ENCODE measurements around the gene ZNF865.
"Not testable (repeated sequence)": the region's sequence is repeated elsewhere in the genome, so short reads cannot be mapped to it uniquely, and the experiment has no call there.

ZNF865 gene

GRCh38 chr19:55581145-55581822 is 24.2 kb upstream of the ZNF865 start:
- H3K27me3 ChIP-seq = no peaks in the 10 kb centered on the region
- peaks cover 6% of the 10 kb centered on the region for H3K4me1 ChIP-seq
- no peaks in the 10 kb centered on the region for H3K9me3 ChIP-seq
- no peak for DNase-seq
- H3K36me3 ChIP-seq = peaks cover 12% of the 10 kb centered on the region
- peak overlapping the region; percentile 86 for H3K4me3 ChIP-seq (ENCODE audit: low read depth, low read length)
- TF ChIP-seq CTCF (IDR thresholded peaks at IDR 0.05; ENCODE audit: low read depth, low read length) = no peak

- H3K36me3 ChIP-seq = peaks cover 11% of the 10 kb centered on the region
- no peak for DNase-seq
- H3K4me3 ChIP-seq (ENCODE audit: low read depth, low read length) = no peak overlapping the region
- H3K9me3 ChIP-seq = no peaks in the 10 kb centered on the region
- TF ChIP-seq CTCF (IDR thresholded peaks at IDR 0.05; ENCODE audit: low read depth, low read length) = no peak
- peaks cover 10% of the 10 kb centered on the region for H3K4me1 ChIP-seq
- H3K27me3 ChIP-seq = no peaks in the 10 kb centered on the region
Measured at GRCh38 chr19:55581823-55582223, 23.6 kb upstream of the ZNF865 start.

DNA sequence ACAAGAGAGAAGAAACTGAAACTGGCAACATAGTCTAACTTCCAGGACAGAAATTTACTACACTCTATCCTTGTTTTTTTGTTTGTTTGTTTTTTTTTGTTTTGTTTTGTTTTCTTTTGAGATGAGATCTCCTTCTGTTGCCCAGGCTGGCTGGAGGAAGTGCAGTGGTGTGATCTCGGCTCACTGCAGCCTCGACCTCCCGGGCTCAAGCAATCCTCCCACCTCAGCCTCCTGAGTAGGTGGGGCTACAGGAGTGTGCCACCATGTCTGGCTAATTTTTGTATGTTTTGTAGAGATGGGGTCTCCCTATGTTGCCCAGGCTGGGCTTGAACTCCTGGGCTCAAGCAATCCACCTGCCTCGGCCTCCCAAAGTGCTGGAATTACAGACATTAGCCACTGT is 23.2 kb upstream of the ZNF865 start:
- H3K4me3 ChIP-seq (ENCODE audit: low read depth, low read length) = not testable (repeated sequence)

DNA sequence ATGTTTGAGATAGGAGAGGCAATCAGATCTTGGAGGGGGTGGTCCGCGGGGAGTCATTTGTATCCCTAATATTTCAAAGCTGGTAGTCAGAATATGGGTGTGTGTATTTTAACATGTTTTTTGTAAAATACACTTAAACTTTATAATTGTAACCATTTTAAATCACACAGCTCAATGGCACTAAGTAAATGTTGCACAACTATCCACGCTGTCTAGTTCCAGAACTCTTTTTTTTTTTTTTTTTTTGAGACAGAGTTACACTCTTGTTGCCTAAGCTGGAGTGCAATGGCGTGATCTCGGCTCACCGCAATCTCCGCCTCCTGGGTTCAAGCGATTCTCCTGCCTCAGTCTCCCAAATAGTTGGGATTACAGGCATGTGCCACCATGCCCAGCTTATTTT is 21.6 kb upstream of the ZNF865 start:
- not testable (repeated sequence) for H3K36me3 ChIP-seq; H3K9me3 ChIP-seq; H3K4me3 ChIP-seq (ENCODE audit: low read depth, low read length); H3K27me3 ChIP-seq; DNase-seq
- peaks cover 14% of the 10 kb centered on the region for H3K4me1 ChIP-seq

More for the DNA sequence above, 23.2 kb upstream of the ZNF865 start:
- peaks cover 12% of the 10 kb centered on the region for H3K4me1 ChIP-seq
- H3K27me3 ChIP-seq, H3K9me3 ChIP-seq, DNase-seq, H3K36me3 ChIP-seq: not testable (repeated sequence)

- no peak for DNase-seq
- H3K27me3 ChIP-seq = no peaks in the 10 kb centered on the region
- no peaks in the 10 kb centered on the region for H3K36me3 ChIP-seq
- peaks cover 14% of the 10 kb centered on the region for H3K4me1 ChIP-seq
- no peak for TF ChIP-seq CTCF (IDR thresholded peaks at IDR 0.05; ENCODE audit: low read depth, low read length)
- no peak overlapping the region for H3K4me3 ChIP-seq (ENCODE audit: low read depth, low read length)
- H3K9me3 ChIP-seq = no peaks in the 10 kb centered on the region
Measured at GRCh38 chr19:55584871-55585270, 20.6 kb upstream of the ZNF865 start.

GRCh38 chr19:55585658-55586339 is 19.6 kb upstream of the ZNF865 start:
- Histone ChIP-seq H3K4me3 (ENCODE audit: low read depth, low read length) (peak overlapping the region; percentile 43), H3K36me3 (no peaks in the 10 kb centered on the region), H3K27me3 (no peaks in the 10 kb centered on the region), H3K9me3 (no peaks in the 10 kb centered on the region), H3K4me1 (peaks cover 14% of the 10 kb centered on the region)
- TF ChIP-seq CTCF (IDR thresholded peaks at IDR 0.05; ENCODE audit: low read depth, low read length) = no peak
- DNase-seq = peak; percentile 89

DNA sequence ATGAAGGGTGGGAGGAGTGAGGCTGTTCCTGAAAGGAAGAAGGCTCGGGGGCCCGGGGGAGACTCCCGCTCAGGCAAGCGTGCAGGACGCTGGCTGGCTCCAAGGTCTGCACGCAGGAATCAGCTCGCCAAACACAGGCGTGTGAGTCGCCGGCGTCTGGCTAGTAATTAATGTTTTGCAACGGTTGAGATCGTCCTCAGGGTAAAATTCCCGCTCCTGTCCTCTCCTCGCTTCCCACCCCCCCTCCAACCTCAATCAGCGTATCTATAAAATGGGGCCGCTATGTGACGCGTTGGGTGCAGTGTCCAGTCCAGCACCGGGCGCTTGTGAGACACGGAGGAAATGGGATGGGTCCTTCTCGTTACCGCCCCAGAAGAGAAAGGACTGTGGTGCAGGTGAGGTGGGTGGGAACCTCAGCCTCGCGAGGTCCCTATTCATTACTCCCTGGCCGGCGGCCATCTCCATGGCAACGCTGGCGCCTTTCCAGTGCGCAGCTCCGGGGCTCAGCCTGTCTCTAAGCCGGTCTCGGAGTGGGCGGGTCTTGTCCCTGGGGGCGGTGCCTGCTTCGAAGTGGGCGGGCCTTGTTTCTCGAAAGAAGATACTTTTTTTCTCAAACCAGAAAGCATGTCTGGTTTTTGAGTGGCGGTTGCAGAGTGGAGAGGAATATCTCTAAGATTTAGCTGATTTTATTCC is 18.3 kb upstream of the ZNF865 start:
- Histone ChIP-seq H3K4me3 (ENCODE audit: low read depth, low read length) (peak overlapping the region; percentile 51), H3K4me1 (peaks cover 11% of the 10 kb centered on the region), H3K36me3 (peaks cover 3% of the 10 kb centered on the region), H3K27me3 (no peaks in the 10 kb centered on the region), H3K9me3 (no peaks in the 10 kb centered on the region)
- DNase-seq = peak; percentile 99
- TF ChIP-seq CTCF (IDR thresholded peaks at IDR 0.05; ENCODE audit: low read depth, low read length) = no peak
